ENCODE measurements around the gene CAMK2N1. TPM values are rescaled to one million over a fixed set of nuclear protein-coding genes. Genes with fewer than 3 reads are reported as not detected.

The CAMK2N1 gene
- polyA plus RNA-seq, 4 donors, result 80.8 to 93.1 (median 85.1) TPM

- no peak for DNase-seq (ENCODE audit: low read depth in 4 of 4, low spot score in 3 of 4)
These were observed 5.6 kb downstream of the CAMK2N1 start for GRCh38 chr1:20480243-20480944.

- DNase-seq (ENCODE audit: low read depth in 4 of 4, low spot score in 3 of 4), result no peak
These were observed 6.2 kb downstream of the CAMK2N1 start for GRCh38 chr1:20479840-20480239.

GRCh38 chr1:20478057-20478635, 7.9 kb downstream of the CAMK2N1 start:
- DNase-seq (ENCODE audit: low read depth in 4 of 4, low spot score in 3 of 4), result no peak

- DNase-seq (ENCODE audit: low read depth in 4 of 4, low spot score in 3 of 4), result no peak
These were observed 8.5 kb downstream of the CAMK2N1 start for GRCh38 chr1:20477348-20478056.

GRCh38 chr1:20476265-20477038, 9.6 kb downstream of the CAMK2N1 start:
- peak in 2 of 4 donors; percentile 57 to 80 for DNase-seq (ENCODE audit: low read depth in 4 of 4, low spot score in 3 of 4)

- DNase-seq (ENCODE audit: low read depth in 4 of 4, low spot score in 3 of 4), result no peak
These were observed 11.0 kb downstream of the CAMK2N1 start for GRCh38 chr1:20474996-20475395.

GRCh38 chr1:20474333-20474975, 11.6 kb downstream of the CAMK2N1 start:
- DNase-seq (ENCODE audit: low read depth in 4 of 4, low spot score in 3 of 4), result no peak

GRCh38 chr1:20473894-20474293, 12.1 kb downstream of the CAMK2N1 start:
- DNase-seq (ENCODE audit: low read depth in 4 of 4, low spot score in 3 of 4), result no peak

- peak in 1 of 4 donors; percentile 63 for DNase-seq (ENCODE audit: low read depth in 4 of 4, low spot score in 3 of 4)
These were observed 12.9 kb downstream of the CAMK2N1 start for GRCh38 chr1:20472860-20473711.

- no peak for DNase-seq (ENCODE audit: low read depth in 4 of 4, low spot score in 3 of 4)
These were observed 13.9 kb downstream of the CAMK2N1 start for GRCh38 chr1:20472121-20472520.

- no peak for DNase-seq (ENCODE audit: low read depth in 4 of 4, low spot score in 3 of 4)
These were observed 15.8 kb downstream of the CAMK2N1 start for GRCh38 chr1:20470194-20470593.

GRCh38 chr1:20469406-20470076, 16.5 kb downstream of the CAMK2N1 start:
- no peak for DNase-seq (ENCODE audit: low read depth in 4 of 4, low spot score in 3 of 4)

GRCh38 chr1:20466273-20466672, 19.7 kb downstream of the CAMK2N1 start:
- DNase-seq (ENCODE audit: low read depth in 4 of 4, low spot score in 3 of 4), result no peak

GRCh38 chr1:20465187-20465586, 20.8 kb downstream of the CAMK2N1 start:
- no peak for DNase-seq (ENCODE audit: low read depth in 4 of 4, low spot score in 3 of 4)

GRCh38 chr1:20463502-20463901, 22.5 kb downstream of the CAMK2N1 start:
- no peak for DNase-seq (ENCODE audit: low read depth in 4 of 4, low spot score in 3 of 4)

- no peak for DNase-seq (ENCODE audit: low read depth in 4 of 4, low spot score in 3 of 4)
These were observed 23.6 kb downstream of the CAMK2N1 start for GRCh38 chr1:20462397-20462796.

GRCh38 chr1:20458717-20459116, 27.3 kb downstream of the CAMK2N1 start:
- DNase-seq (ENCODE audit: low read depth in 4 of 4, low spot score in 3 of 4), result no peak

- DNase-seq (ENCODE audit: low read depth in 4 of 4, low spot score in 3 of 4), result no peak
These were observed 32.0 kb downstream of the CAMK2N1 start for GRCh38 chr1:20454004-20454403.

GRCh38 chr1:20449735-20450311, 36.2 kb downstream of the CAMK2N1 start:
- no peak for DNase-seq (ENCODE audit: low read depth in 4 of 4, low spot score in 3 of 4)

Data from right renal pelvis (tissue), 4 donors.